ENCODE data around the gene ZNF217. TPM values are rescaled to one million over a fixed set of nuclear protein-coding genes. Genes with fewer than 3 reads are reported as not detected.
A peak's percentile ranks its signal among the peaks of the same experiment; 100 is the strongest.
"Not testable (repeated sequence)": the region's sequence is repeated elsewhere in the genome, so short reads cannot be mapped to it uniquely, and the experiment has no call there.

ZNF217 gene
- total RNA-seq, 4 donors from 2014 or later: 31.2 to 64.8 (median 46.7) TPM

- H3K4me1 ChIP-seq: peaks cover 44% of the 10 kb centered on the region
- TF ChIP-seq POLR2AphosphoS5 (IDR thresholded peaks at IDR 0.05): no peak
- TF ChIP-seq, protein P1, sequence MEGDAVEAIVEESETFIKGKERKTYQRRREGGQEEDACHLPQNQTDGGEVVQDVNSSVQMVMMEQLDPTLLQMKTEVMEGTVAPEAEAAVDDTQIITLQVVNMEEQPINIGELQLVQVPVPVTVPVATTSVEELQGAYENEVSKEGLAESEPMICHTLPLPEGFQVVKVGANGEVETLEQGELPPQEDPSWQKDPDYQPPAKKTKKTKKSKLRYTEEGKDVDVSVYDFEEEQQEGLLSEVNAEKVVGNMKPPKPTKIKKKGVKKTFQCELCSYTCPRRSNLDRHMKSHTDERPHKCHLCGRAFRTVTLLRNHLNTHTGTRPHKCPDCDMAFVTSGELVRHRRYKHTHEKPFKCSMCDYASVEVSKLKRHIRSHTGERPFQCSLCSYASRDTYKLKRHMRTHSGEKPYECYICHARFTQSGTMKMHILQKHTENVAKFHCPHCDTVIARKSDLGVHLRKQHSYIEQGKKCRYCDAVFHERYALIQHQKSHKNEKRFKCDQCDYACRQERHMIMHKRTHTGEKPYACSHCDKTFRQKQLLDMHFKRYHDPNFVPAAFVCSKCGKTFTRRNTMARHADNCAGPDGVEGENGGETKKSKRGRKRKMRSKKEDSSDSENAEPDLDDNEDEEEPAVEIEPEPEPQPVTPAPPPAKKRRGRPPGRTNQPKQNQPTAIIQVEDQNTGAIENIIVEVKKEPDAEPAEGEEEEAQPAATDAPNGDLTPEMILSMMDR (IDR thresholded peaks at IDR 0.05): no peak
- WGBS: 96% methylated on average over 23 of the region's 23 CpGs
- no peak overlapping the region for H3K4me3 ChIP-seq
- no peaks in the 10 kb centered on the region for H3K9me3 ChIP-seq
- no peak overlapping the region for H3K27ac ChIP-seq
- no peaks in the 10 kb centered on the region for H3K27me3 ChIP-seq
- no peaks in the 10 kb centered on the region for H3K36me3 ChIP-seq
- DNase-seq (ENCODE audit: low spot score in 2 of 2): peak in 1 of 2 donors; percentile 60
Observed at GRCh38 chr20:53608071-53608455, 14.4 kb upstream of the ZNF217 start.

GRCh38 chr20:53606364-53606985, 12.8 kb upstream of the ZNF217 start:
- no peaks in the 10 kb centered on the region for H3K36me3 ChIP-seq
- peaks cover 36% of the 10 kb centered on the region for H3K4me1 ChIP-seq
- TF ChIP-seq EP300 (IDR thresholded peaks at IDR 0.05): no peak
- TF ChIP-seq, protein P1 (IDR thresholded peaks at IDR 0.05): no peak
- TF ChIP-seq POLR2AphosphoS5 (IDR thresholded peaks at IDR 0.05): no peak
- no peak for TF ChIP-seq POLR2A (IDR thresholded peaks at IDR 0.05)
- no peaks in the 10 kb centered on the region for H3K27me3 ChIP-seq
- H3K4me3 ChIP-seq: no peak overlapping the region
- H3K27ac ChIP-seq: no peak overlapping the region
- H3K9me3 ChIP-seq: no peaks in the 10 kb centered on the region
- peak in 1 of 2 donors; percentile 34 for DNase-seq (ENCODE audit: low spot score in 2 of 2)
- 97% methylated on average over 8 of the region's 8 CpGs for WGBS

DNA sequence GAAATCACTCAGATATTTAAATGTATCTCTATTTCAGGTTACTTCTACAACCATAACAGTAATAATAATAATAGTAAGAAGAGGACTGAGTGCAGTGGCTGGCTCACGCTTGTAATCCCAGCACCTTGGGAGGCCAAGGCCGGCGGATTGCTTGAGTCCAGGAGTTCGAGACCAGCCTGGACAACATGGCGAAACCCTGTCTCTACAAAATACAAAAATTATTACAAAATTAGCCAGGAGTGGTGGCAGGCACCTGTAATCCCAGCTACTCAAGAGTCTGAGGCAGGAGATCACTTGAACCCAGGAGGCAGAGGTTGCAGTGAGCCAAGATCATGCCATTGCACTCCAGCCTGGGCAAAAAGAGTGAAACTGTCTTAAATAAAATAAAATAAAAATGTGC, 11.8 kb upstream of the ZNF217 start:
- DNase-seq (ENCODE audit: low spot score in 2 of 2); H3K27ac ChIP-seq; H3K4me3 ChIP-seq; H3K27me3 ChIP-seq; H3K9me3 ChIP-seq; H3K36me3 ChIP-seq: not testable (repeated sequence)
- H3K4me1 ChIP-seq: peaks cover 31% of the 10 kb centered on the region
- WGBS: 97% methylated on average over 5 of the region's 5 CpGs

DNA sequence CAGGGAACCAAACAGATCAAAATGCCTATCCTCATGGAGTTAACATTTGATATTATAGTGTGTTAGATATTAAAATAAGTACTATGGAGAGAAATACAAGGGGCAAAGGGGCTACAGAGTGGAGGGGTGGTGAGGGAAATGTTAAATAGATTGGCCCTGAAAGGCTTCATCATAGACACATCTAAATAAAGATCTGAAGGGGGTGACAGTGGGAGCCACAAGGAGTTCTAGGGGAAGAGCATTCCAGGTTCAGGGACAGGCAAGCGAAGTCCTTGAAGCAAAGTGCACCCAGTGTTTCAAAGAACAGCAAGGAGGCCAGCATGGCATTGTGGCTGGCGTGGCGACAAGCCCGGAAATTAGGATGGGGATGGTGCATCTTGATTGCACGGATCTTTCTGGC, 11.2 kb upstream of the ZNF217 start:
- 91% methylated on average over 1 of the region's 5 CpGs for WGBS

GRCh38 chr20:53602661-53603060, 9.0 kb upstream of the ZNF217 start:
- DNase-seq (ENCODE audit: low spot score in 2 of 2): no peak
- peaks cover 29% of the 10 kb centered on the region for H3K4me1 ChIP-seq
- no peaks in the 10 kb centered on the region for H3K9me3 ChIP-seq
- H3K27ac ChIP-seq: no peak overlapping the region
- no peaks in the 10 kb centered on the region for H3K36me3 ChIP-seq
- TF ChIP-seq EP300 (IDR thresholded peaks at IDR 0.05) (no peak), POLR2A (IDR thresholded peaks at IDR 0.05) (no peak), POLR2AphosphoS5 (IDR thresholded peaks at IDR 0.05) (no peak)
- TF ChIP-seq, protein P1 (IDR thresholded peaks at IDR 0.05): no peak
- 98% methylated on average over 1 of the region's 1 CpG for WGBS
- no peak overlapping the region for H3K4me3 ChIP-seq
- H3K27me3 ChIP-seq: no peaks in the 10 kb centered on the region

More for the DNA sequence above, 11.2 kb upstream of the ZNF217 start:
- DNase-seq (ENCODE audit: low spot score in 2 of 2): peak in 1 of 2 donors; percentile 18
- not testable (repeated sequence) for H3K4me3 ChIP-seq, H3K27me3 ChIP-seq, H3K36me3 ChIP-seq, H3K9me3 ChIP-seq, H3K27ac ChIP-seq
- peaks cover 25% of the 10 kb centered on the region for H3K4me1 ChIP-seq

DNA sequence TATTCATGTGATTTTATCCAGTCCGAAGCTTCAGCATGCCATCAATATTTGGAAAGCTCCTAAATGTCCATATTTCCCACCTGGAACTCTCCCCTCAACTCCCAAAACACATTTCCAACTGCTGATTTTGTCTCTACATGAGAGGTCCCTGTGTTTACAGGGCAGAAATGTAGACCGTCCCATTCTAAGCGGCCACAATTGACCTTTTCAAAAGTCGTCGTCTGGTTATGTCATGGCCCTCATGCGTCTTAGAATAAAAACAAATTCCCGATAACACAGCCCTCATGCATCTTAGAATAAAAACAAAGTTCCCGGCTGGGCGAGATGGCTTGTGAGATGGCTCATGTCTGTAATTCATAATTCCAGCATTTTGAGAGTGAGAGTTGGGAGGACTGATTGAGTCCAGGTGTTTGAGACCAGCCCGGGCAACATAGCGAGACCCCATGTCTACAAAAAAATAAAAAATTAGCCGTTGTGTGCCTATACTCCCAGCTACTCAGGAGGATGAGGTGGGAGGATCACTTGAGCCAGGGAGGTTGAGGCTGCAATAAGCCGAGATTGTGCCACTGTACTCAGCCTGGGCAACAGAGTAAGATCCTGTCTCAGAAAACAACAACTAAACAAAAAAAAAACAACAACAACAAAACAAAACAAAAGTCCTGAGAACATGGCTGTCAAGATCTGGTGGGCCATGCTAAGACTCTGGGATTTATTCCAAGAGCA, 6.4 kb upstream of the ZNF217 start:
- Histone ChIP-seq H3K27ac (no peak overlapping the region), H3K36me3 (no peaks in the 10 kb centered on the region), H3K4me1 (peaks cover 35% of the 10 kb centered on the region), H3K27me3 (no peaks in the 10 kb centered on the region), H3K4me3 (no peak overlapping the region), H3K9me3 (no peaks in the 10 kb centered on the region)
- TF ChIP-seq EP300 (IDR thresholded peaks at IDR 0.05) (no peak), POLR2A (IDR thresholded peaks at IDR 0.05) (no peak), POLR2AphosphoS5 (IDR thresholded peaks at IDR 0.05) (no peak)
- TF ChIP-seq, protein P1 (IDR thresholded peaks at IDR 0.05): no peak
- peak in 1 of 2 donors; percentile 10 for DNase-seq (ENCODE audit: low spot score in 2 of 2)
- WGBS: 86% methylated on average over 13 of the region's 13 CpGs
